ENCODE measurements around the gene RXRB.

RXRB gene

GRCh38 chr6:33174784-33175183, 25.7 kb downstream of the RXRB start:
- DNase-seq = no peak

- no peak for DNase-seq
These were observed 26.8 kb downstream of the RXRB start for GRCh38 chr6:33173535-33174180.

- no peak for DNase-seq
These were observed 27.6 kb downstream of the RXRB start for GRCh38 chr6:33172688-33173534.

- DNase-seq = no peak
These were observed 28.4 kb downstream of the RXRB start for GRCh38 chr6:33171880-33172687.

- DNase-seq = no peak
These were observed 29.2 kb downstream of the RXRB start for GRCh38 chr6:33171016-33171879.

GRCh38 chr6:33170176-33171015, 30.1 kb downstream of the RXRB start:
- no peak for DNase-seq

GRCh38 chr6:33169291-33170175, 30.9 kb downstream of the RXRB start:
- no peak for DNase-seq

- no peak for DNase-seq
These were observed 31.8 kb downstream of the RXRB start for GRCh38 chr6:33168639-33169038.

GRCh38 chr6:33168284-33168601, 32.2 kb downstream of the RXRB start:
- no peak for DNase-seq

GRCh38 chr6:33167374-33168283, 32.8 kb downstream of the RXRB start:
- no peak for DNase-seq

- no peak for DNase-seq
These were observed 33.7 kb downstream of the RXRB start for GRCh38 chr6:33166811-33167210.

- DNase-seq = no peak
These were observed 34.1 kb downstream of the RXRB start for GRCh38 chr6:33166363-33166762.

GRCh38 chr6:33165581-33166258, 34.7 kb downstream of the RXRB start:
- DNase-seq = no peak

GRCh38 chr6:33164665-33165373, 35.6 kb downstream of the RXRB start:
- DNase-seq = no peak

- no peak for DNase-seq
These were observed 36.3 kb downstream of the RXRB start for GRCh38 chr6:33164176-33164575.

GRCh38 chr6:33163540-33163939, 36.9 kb downstream of the RXRB start:
- DNase-seq = no peak

- DNase-seq = peak; percentile 40
These were observed 38.8 kb downstream of the RXRB start for GRCh38 chr6:33161354-33162331.

All from NCI-H345 (cell line).